Nasal cavity respiratory epithelium epithelial cell of viscerocranial mucosa (primary cell): Measurements from ENCODE around the gene STRAP. TPM values are rescaled to one million over a fixed set of nuclear protein-coding genes. Genes with fewer than 3 reads are reported as not detected.

Experiments
- total RNA-seq: library from RNA; depleted of rRNA; stranded (reverse); fragments of >200 nt; gene quantifications from 2 replicates; pipeline ENCODE4 v1.2.3, GENCODE V29; 2014

Gene STRAP, protein sequence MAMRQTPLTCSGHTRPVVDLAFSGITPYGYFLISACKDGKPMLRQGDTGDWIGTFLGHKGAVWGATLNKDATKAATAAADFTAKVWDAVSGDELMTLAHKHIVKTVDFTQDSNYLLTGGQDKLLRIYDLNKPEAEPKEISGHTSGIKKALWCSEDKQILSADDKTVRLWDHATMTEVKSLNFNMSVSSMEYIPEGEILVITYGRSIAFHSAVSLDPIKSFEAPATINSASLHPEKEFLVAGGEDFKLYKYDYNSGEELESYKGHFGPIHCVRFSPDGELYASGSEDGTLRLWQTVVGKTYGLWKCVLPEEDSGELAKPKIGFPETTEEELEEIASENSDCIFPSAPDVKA
- 107 and 110 TPM in 2 replicates for total RNA-seq

GRCh38 chr12:15882118-15882971 is at the start of gene STRAP:
TSS of gene STRAP (plus strand) at chr12:15882387. CDS start at chr12:15882708, 321 bp downstream.

DNA sequence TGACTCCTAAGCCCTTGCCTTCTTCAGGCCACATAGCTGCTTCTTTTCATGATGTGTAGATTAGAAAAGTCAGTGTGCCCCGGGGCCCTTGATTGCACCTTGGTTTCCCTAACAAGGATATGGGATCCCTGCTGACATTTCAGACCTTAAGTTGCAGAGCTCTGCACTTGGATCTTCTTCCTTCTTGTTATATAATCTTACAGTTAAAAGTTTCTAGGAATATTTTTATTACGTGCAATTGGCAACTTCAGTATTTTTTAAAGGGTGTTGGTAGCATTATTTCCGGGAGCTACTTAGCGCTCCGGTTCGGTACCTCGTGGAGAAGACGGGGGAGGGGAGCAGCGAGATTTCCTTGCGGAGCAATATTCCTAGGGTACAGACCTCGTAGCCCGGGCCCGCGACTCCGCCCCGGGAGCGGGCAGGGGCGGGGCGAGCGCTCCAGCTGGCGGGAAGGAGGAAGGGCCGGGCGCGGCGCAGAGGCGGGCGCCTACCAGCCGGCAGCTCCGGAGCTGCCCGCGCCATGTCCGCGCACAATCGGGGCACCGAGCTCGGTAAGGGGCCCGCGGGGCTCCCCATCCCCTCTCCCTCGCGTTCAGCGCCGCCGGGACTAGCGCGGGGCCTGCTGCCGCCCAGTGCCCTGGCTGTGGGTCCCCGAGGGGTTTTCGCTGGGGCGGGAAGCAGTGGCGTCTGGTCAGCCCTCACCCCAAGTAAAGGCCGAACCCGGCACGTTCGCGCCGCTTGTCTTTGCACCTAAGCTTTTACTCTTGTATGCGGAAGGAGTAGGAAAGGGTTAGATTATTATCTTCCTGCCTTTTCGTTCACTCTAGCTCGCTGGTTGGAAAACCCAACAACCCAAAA is 28.9 kb downstream of the STRAP start, which contains the start of gene DERA:
Gene DERA, plus strand, starts transcription at position 469 of the 858 bp plus-strand sequence. Its CDS starts 52 bp downstream, at position 521.

Other genes with a start within 250 kb of the STRAP start
- 16.1 and 16.7 TPM in 2 replicates for gene EPS8, start 93.0 kb upstream of the STRAP start, total RNA-seq
- 49.1 and 56.7 TPM in 2 replicates for gene DERA, start 28.9 kb downstream of the STRAP start, total RNA-seq